ENCODE results near the gene PAX3. TPM values are rescaled to one million over a fixed set of nuclear protein-coding genes. Genes with fewer than 3 reads are reported as not detected.

The PAX3 gene
- total RNA-seq, 2 donors from 2014 or later: not detected

GRCh38 chr2:222213049-222213448 lies 85.7 kb downstream of the PAX3 start:
- H3K36me3 ChIP-seq: no peaks in the 10 kb centered on the region
- no peak overlapping the region for H3K27ac ChIP-seq
- no peak overlapping the region for H3K4me3 ChIP-seq
- WGBS: 77% methylated on average over 5 of the region's 5 CpGs
- intact Hi-C loops (cut with DNase I): no loop called here
- no peak for DNase-seq (ENCODE audit: low spot score)
- TF ChIP-seq, protein P1, sequence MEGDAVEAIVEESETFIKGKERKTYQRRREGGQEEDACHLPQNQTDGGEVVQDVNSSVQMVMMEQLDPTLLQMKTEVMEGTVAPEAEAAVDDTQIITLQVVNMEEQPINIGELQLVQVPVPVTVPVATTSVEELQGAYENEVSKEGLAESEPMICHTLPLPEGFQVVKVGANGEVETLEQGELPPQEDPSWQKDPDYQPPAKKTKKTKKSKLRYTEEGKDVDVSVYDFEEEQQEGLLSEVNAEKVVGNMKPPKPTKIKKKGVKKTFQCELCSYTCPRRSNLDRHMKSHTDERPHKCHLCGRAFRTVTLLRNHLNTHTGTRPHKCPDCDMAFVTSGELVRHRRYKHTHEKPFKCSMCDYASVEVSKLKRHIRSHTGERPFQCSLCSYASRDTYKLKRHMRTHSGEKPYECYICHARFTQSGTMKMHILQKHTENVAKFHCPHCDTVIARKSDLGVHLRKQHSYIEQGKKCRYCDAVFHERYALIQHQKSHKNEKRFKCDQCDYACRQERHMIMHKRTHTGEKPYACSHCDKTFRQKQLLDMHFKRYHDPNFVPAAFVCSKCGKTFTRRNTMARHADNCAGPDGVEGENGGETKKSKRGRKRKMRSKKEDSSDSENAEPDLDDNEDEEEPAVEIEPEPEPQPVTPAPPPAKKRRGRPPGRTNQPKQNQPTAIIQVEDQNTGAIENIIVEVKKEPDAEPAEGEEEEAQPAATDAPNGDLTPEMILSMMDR (IDR thresholded peaks at IDR 0.05): no peak
- no peak for TF ChIP-seq POLR2A (IDR thresholded peaks at IDR 0.05)
- TF ChIP-seq POLR2AphosphoS5 (IDR thresholded peaks at IDR 0.05): no peak
- H3K9me3 ChIP-seq: no peaks in the 10 kb centered on the region
- H3K27me3 ChIP-seq (replicated peaks; ENCODE audit: insufficient read depth): no peaks in the 10 kb centered on the region
- no peaks in the 10 kb centered on the region for H3K4me1 ChIP-seq (replicated peaks)

GRCh38 chr2:222212571-222212970 lies 86.2 kb downstream of the PAX3 start:
- intact Hi-C loops (cut with DNase I): no loop called here
- no peak for TF ChIP-seq POLR2A (IDR thresholded peaks at IDR 0.05)
- TF ChIP-seq, protein P1 (IDR thresholded peaks at IDR 0.05): no peak

DNA sequence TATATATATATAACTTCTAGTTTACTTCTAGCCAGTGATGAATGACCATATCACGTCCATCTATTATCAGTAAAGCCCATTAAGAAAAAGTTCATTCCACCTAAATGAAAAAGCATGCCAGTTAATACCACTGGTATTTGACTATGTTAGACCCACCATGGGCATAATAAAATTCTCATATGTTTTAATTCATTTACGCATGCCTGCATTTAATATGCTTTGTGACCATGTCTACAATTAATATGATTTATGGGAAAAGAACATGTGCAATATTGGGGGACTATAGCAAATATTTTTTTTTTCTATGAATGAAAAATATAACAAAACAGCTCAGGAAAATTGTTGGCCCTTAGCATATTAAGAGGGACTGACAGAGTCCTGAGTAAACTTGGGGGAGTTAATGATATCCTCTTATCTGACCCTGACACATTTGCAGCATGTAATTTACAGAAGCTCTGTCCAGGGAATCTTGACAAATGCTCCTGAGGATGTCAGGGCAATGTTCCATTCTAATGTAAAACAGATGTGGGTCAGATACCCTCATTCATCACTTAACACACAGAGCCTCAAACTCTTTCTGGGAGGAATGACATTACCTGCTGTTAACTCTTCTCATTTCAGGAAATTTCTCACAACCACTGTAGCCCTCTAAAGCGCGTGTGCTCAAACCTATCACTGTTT lies 90.6 kb downstream of the PAX3 start:
- no peaks in the 10 kb centered on the region for H3K4me1 ChIP-seq (replicated peaks)
- DNase-seq (ENCODE audit: low spot score): no peak
- H3K4me3 ChIP-seq: no peak overlapping the region
- WGBS: 65% methylated on average over 4 of the region's 4 CpGs
- intact Hi-C loops (cut with DNase I): no loop called here
- H3K9me3 ChIP-seq: no peaks in the 10 kb centered on the region
- H3K36me3 ChIP-seq: no peaks in the 10 kb centered on the region
- no peak for TF ChIP-seq POLR2A (IDR thresholded peaks at IDR 0.05)
- no peaks in the 10 kb centered on the region for H3K27me3 ChIP-seq (replicated peaks; ENCODE audit: insufficient read depth)
- H3K27ac ChIP-seq: no peak overlapping the region

More at GRCh38 chr2:222212571-222212970, 86.2 kb downstream of the PAX3 start:
- Histone ChIP-seq H3K36me3 (no peaks in the 10 kb centered on the region), H3K27me3 (replicated peaks; ENCODE audit: insufficient read depth) (no peaks in the 10 kb centered on the region), H3K9me3 (no peaks in the 10 kb centered on the region), H3K4me1 (replicated peaks) (no peaks in the 10 kb centered on the region), H3K27ac (no peak overlapping the region), H3K4me3 (no peak overlapping the region)
- WGBS: 82% methylated on average over 4 of the region's 4 CpGs
- DNase-seq (ENCODE audit: low spot score): no peak

GRCh38 chr2:222205136-222205535 lies 93.7 kb downstream of the PAX3 start:
- H3K4me1 ChIP-seq (replicated peaks): no peaks in the 10 kb centered on the region
- no peaks in the 10 kb centered on the region for H3K9me3 ChIP-seq
- H3K27me3 ChIP-seq (replicated peaks; ENCODE audit: insufficient read depth): no peaks in the 10 kb centered on the region
- no peak overlapping the region for H3K4me3 ChIP-seq
- H3K36me3 ChIP-seq: no peaks in the 10 kb centered on the region
- TF ChIP-seq POLR2A (IDR thresholded peaks at IDR 0.05) (no peak), POLR2AphosphoS5 (IDR thresholded peaks at IDR 0.05) (no peak)
- TF ChIP-seq, protein P1 (IDR thresholded peaks at IDR 0.05): no peak
- intact Hi-C loops (cut with DNase I): no loop called here
- H3K27ac ChIP-seq: no peak overlapping the region
- DNase-seq (ENCODE audit: low spot score): no peak
- WGBS: 73% methylated on average over 1 of the region's 1 CpG

GRCh38 chr2:222203041-222203440 lies 95.8 kb downstream of the PAX3 start:
- TF ChIP-seq POLR2AphosphoS5 (IDR thresholded peaks at IDR 0.05): no peak
- no peak for TF ChIP-seq POLR2A (IDR thresholded peaks at IDR 0.05)
- TF ChIP-seq, protein P1 (IDR thresholded peaks at IDR 0.05): no peak
- Histone ChIP-seq H3K4me1 (replicated peaks) (no peaks in the 10 kb centered on the region), H3K36me3 (no peaks in the 10 kb centered on the region), H3K27me3 (replicated peaks; ENCODE audit: insufficient read depth) (no peaks in the 10 kb centered on the region), H3K9me3 (no peaks in the 10 kb centered on the region), H3K4me3 (no peak overlapping the region), H3K27ac (no peak overlapping the region)
- DNase-seq (ENCODE audit: low spot score): no peak
- intact Hi-C loops (cut with DNase I): no loop called here
- WGBS: 56% methylated on average over 4 of the region's 4 CpGs

Measured in prostate gland (tissue), 2 donors.